GM21447 (cell line): Measurements from ENCODE around the gene KRT3.

Source experiments
- ATAC-seq: cut with Tn5 transposase; IDR thresholded peaks from one replicate; pipeline ENCODE4 v1.9.1; 2021; ENCODE audit not compliant: unreplicated experiment

Gene KRT3

GRCh38 chr12:52814710-52815155 lies 18.8 kb upstream of the KRT3 start:
- ATAC-seq, result no peak

GRCh38 chr12:52813885-52814709 lies 18.2 kb upstream of the KRT3 start, which contains the start of gene KRT4:
Gene KRT4 (minus strand): TSS chr12:52814116. CDS start chr12:52814058, 58 bp downstream.
- no peak for ATAC-seq

GRCh38 chr12:52813203-52813819 lies 17.4 kb upstream of the KRT3 start:
- no peak for ATAC-seq

- ATAC-seq, result no peak
Measured at GRCh38 chr12:52812749-52813148, 16.8 kb upstream of the KRT3 start.

- no peak for ATAC-seq
Measured at GRCh38 chr12:52812073-52812400, 16.1 kb upstream of the KRT3 start.

GRCh38 chr12:52811191-52812072 lies 15.5 kb upstream of the KRT3 start:
- no peak for ATAC-seq

GRCh38 chr12:52810554-52810953 lies 14.6 kb upstream of the KRT3 start:
- no peak for ATAC-seq

GRCh38 chr12:52809166-52809565 lies 13.2 kb upstream of the KRT3 start:
- ATAC-seq, result no peak

GRCh38 chr12:52808573-52809160 lies 12.8 kb upstream of the KRT3 start:
- no peak for ATAC-seq

- no peak for ATAC-seq
Measured at GRCh38 chr12:52807544-52808470, 11.9 kb upstream of the KRT3 start.

GRCh38 chr12:52806821-52807543 lies 11.1 kb upstream of the KRT3 start:
- ATAC-seq, result no peak

- ATAC-seq, result no peak
Measured at GRCh38 chr12:52806169-52806811, 10.4 kb upstream of the KRT3 start.

- no peak for ATAC-seq
Measured at GRCh38 chr12:52805739-52806138, 9.8 kb upstream of the KRT3 start.

- no peak for ATAC-seq
Measured at GRCh38 chr12:52805000-52805399, 9.1 kb upstream of the KRT3 start.

GRCh38 chr12:52802442-52802841 lies 6.5 kb upstream of the KRT3 start:
- no peak for ATAC-seq

- no peak for ATAC-seq
Measured at GRCh38 chr12:52801773-52802172, 5.9 kb upstream of the KRT3 start.

- ATAC-seq, result no peak
Measured at GRCh38 chr12:52800259-52800917, 4.5 kb upstream of the KRT3 start.

GRCh38 chr12:52799505-52800211 lies 3.7 kb upstream of the KRT3 start:
- no peak for ATAC-seq
